D721Med (cell line): ENCODE results near the gene TRAM2.
A peak's percentile ranks its signal among the peaks of the same experiment; 100 is the strongest.

Experiments used
- DNase-seq: peaks from one replicate; pipeline ENCODE4 v3.0.0; 2011; ENCODE audit warnings: low spot score; ENCODE audit not compliant: insufficient read length
- FAIRE-seq: peaks from 2 replicates; lab custom pipeline; 2011; peaks lifted over from hg19 to GRCh38; lab: Jason Lieb, UNC
- TF ChIP-seq, protein P1 (sequence below): IDR thresholded peaks from 2 replicates; pipeline ENCODE4 v1.5.1; 2012; ENCODE audit warnings: mild to moderate bottlenecking, control low read depth; ENCODE audit not compliant: insufficient read depth; ENCODE audit errors: missing control alignments

The TRAM2 gene

DNA sequence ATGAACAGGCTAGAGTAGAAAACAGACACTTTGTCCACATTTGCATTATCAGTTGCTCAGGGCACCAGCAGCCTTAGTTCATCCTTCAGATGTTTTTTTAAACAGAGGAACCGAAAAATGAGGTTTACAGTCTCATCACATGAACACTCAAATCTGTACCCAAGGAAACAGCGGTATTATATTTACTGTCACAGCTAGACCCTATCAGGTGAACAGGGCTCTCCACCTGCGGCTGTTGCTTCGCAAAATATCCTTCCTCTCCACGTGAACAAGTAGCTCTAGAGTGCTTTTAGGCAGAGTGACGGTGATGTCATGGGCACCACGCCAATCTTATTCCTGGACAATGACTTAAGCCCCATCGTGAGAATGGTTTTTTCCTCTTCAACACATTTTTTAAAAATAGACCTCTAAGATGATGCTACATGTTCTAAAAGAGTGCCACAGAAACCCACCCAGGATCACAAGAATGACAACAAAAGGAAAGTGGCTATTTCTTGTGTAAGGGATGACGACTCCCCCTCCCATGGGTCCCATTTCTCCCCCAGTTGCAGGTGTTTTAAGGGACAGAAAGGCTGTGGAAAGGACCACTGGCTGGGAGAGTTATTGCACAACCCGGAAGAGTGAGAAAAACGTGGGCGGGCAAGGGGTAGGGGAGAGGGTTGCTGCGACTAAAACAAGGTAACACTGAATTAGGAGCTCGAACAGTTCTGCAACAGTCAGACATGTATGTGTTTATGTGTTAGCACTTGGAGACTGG lies 79.0 kb downstream of the TRAM2 start:
- no peak for DNase-seq
- TF ChIP-seq, protein P1, sequence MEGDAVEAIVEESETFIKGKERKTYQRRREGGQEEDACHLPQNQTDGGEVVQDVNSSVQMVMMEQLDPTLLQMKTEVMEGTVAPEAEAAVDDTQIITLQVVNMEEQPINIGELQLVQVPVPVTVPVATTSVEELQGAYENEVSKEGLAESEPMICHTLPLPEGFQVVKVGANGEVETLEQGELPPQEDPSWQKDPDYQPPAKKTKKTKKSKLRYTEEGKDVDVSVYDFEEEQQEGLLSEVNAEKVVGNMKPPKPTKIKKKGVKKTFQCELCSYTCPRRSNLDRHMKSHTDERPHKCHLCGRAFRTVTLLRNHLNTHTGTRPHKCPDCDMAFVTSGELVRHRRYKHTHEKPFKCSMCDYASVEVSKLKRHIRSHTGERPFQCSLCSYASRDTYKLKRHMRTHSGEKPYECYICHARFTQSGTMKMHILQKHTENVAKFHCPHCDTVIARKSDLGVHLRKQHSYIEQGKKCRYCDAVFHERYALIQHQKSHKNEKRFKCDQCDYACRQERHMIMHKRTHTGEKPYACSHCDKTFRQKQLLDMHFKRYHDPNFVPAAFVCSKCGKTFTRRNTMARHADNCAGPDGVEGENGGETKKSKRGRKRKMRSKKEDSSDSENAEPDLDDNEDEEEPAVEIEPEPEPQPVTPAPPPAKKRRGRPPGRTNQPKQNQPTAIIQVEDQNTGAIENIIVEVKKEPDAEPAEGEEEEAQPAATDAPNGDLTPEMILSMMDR: no peak
- FAIRE-seq: no peak

DNA sequence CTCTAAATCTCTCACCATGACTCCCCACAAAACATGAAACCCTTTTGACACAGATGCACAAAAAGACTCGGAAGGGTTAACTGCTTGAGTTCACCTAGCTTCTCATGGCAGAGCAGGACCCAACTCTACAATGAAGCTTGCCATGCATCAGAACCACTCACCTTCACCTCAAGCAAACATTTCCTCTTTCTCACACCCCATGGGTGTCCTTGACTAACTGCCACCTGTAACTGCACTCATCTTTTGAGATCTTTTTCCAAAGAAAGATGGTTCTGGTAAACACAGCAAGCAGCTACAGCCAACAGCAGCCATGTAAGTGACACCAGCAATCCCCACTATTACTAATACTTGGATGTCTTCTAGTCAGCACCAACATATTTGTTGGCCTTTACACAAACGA lies 80.2 kb downstream of the TRAM2 start:
- FAIRE-seq (no peak), DNase-seq (no peak)
- TF ChIP-seq, protein P1: no peak

DNA sequence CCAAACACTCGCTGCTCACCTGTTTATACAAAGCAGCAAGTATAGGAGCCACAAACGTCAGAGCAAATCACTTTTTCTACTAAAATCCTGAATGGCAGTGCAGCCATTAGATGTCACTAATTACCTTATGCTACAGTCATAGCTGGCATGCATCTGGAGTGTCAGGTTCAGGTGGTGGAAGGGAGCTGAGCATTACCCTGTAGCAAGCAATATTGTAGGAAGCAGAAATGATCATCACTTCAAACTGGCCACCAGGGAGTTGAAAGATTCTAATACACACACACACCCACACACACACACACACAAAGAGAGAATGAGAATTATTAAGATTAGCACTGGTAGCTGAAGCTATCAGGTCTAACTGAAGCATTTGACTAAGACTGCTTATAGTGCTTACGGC lies 80.9 kb downstream of the TRAM2 start:
- TF ChIP-seq, protein P1: peak; percentile 26
- FAIRE-seq: no peak

DNA sequence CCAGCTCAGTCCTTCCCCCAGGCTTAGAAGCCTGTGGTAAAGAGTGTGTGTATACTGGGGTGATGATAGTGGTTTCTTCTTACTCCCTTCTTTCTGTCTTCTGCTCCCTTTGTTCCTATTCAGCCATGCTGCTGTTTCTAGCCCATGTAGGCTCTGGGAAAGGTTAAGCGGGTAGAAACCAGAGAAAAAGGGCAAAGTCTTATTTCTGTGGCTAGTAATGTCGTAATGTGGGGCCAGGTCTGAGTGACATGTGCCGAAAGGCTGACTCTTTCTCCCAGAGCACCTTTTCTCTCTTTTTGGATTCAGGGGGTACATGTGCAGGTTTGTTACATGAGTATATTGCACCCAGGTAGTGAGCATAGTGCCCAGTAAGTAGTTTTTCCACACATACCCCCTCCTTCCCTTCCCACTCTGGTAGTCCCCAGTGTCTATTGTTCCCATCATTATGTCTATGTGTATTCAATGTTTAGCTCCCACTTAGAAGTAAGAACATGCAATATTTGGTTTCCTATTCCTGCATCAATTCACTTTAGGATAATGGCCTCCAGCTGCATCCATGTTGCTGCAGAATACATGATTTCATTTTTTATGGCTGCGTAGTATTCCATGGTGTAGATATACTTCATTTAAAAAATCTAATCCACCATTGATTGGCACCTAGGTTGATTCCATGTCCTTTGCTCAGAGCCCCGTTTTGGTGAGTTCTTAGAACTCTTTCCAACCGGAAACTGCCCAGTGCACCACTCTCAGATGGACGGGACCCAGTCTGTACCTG lies 82.4 kb downstream of the TRAM2 start:
- FAIRE-seq: no peak
- TF ChIP-seq, protein P1: no peak
- no peak for DNase-seq

More for the DNA sequence above, 80.9 kb downstream of the TRAM2 start:
- no peak for DNase-seq

DNA sequence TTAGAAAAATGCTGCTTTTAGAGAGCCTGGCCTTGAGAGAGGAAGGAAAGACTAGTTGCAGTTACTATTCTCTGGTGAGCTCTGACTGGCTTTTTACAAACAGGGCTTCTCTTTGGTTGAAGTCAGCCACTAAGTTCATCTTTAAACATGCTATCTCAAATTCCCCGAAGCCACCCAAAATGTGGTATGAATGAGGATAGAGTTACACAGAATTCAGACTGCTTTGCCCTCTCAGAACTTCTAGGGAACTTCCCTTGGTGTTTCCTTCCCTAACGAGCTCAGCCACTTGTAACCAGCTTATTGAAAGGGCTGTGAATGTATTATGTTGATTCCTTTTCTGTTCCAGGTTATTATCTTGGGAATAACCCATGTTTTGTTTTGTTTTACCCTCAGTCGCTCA lies 83.2 kb downstream of the TRAM2 start:
- TF ChIP-seq, protein P1: no peak
- FAIRE-seq (no peak), DNase-seq (no peak)

DNA sequence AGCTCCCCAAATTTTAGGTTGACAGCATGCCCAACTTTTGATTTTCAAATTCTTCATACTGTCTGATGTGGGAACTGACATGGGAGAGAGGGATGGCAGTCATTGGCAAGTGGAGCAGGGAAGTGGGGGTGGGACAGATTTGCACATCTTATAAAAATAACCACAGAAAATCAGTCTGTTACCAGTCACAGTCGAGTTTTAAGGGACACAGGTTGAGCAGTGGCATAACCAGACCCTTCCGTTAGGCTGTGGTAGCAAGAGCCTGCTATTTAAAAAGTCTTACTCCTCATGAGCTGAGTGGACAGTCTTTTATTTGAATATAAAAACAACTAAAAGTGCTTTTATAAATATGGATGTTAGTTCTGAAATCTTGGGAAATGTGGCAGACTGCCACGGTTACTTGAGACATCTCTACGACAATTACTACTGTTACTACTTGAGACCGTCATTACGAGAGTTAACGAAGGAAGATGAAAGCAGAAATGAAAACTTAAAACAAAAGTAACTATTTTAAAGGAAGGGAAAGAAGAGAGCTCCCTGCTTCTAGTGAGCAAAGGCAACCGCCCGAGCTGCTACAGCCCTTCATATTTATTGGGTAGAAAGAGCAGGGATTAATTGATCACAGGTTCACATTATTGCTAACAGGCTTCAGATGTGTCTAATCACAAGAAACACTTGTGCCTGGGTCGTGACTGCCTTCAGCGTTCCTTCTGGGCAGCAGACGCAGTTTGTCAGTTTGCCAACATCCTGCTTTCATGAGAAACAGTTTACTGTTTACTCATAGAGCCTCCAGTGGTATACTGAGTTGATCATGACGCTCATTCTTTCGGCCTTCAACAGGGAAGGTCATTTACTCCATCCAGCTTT lies 85.4 kb downstream of the TRAM2 start:
- DNase-seq (no peak), FAIRE-seq (no peak)
- TF ChIP-seq, protein P1: no peak
